DOHH2 (cell line): Measurements from ENCODE around the gene CCDC88B.

Experiments used
- EZH2phosphoT487 ChIP-seq: fragments of 200-600 bp; sonication (generic); IDR thresholded peaks from 2 replicates; pipeline ENCODE4 v1.6.1; 2017; ENCODE audit warnings: borderline replicate concordance, mild to moderate bottlenecking, antibody characterized with exemption, low read length, moderate library complexity, mixed read lengths
- TF ChIP-seq, protein P1 (sequence below): fragments of 200-600 bp; sonication (generic); IDR thresholded peaks from one replicate; pipeline ENCODE4 v1.5.1; 2014; ENCODE audit warnings: antibody characterized with exemption, mild to moderate bottlenecking, low read depth, low read length; ENCODE audit not compliant: poor library complexity, severe bottlenecking

DNA sequence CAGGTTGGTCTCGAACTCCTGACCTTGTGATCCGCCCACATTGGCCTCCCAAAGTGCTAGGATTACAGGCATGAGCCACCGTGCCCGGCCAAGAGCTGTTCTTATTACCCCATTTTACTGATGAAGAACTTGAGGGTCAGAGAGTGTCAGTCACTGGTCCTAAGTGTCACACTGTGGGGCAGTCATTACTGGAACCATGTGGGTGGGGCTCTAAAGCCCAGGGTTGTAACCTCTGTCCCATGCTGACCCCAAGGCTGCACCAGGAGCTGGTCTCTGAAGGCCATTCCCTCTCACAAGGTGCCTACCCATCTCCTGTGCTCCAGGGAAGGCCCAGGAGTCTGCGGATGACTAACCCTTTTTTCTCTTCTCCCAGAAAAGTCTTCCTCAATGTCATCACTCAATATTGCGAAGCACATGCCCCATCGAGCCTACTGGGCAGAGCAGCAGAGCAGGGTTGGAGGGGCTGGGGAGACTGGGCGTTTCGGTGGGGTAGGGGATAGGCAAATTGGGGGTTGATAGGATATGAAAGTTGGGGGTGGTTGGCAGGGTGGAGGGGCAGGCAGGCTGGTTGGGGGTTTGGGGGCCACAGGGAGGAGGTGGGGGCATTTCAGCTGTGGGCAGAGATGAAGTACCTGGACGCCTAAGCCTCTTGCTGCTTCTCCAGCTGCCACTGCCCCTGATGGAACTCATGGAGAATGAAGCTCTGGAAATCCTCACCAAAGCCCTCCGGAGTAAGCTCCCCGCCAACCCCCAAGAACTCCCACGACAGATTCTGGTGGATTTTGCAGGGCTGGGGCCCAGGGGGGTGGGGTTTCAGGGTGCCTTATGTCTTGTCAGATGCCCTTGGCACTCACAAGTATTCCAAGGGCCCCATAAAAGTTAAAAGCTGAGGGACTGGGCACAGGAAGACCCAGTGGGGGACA is 36.6 kb upstream of the CCDC88B start:
- TF ChIP-seq, protein P1, sequence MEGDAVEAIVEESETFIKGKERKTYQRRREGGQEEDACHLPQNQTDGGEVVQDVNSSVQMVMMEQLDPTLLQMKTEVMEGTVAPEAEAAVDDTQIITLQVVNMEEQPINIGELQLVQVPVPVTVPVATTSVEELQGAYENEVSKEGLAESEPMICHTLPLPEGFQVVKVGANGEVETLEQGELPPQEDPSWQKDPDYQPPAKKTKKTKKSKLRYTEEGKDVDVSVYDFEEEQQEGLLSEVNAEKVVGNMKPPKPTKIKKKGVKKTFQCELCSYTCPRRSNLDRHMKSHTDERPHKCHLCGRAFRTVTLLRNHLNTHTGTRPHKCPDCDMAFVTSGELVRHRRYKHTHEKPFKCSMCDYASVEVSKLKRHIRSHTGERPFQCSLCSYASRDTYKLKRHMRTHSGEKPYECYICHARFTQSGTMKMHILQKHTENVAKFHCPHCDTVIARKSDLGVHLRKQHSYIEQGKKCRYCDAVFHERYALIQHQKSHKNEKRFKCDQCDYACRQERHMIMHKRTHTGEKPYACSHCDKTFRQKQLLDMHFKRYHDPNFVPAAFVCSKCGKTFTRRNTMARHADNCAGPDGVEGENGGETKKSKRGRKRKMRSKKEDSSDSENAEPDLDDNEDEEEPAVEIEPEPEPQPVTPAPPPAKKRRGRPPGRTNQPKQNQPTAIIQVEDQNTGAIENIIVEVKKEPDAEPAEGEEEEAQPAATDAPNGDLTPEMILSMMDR = no peak
- TF ChIP-seq EZH2phosphoT487 = no peak
